ENCODE results near the gene ATAT1. TPM values are rescaled to one million over a fixed set of nuclear protein-coding genes. Genes with fewer than 3 reads are reported as not detected.

The ATAT1 gene
- total and polyA plus RNA-seq, 9 of the 15 experiments (the other 6 are each of a cell fraction or from before 2014, with no cell fraction given), result 0.65 to 5.8 (median 1.6) TPM

DNA sequence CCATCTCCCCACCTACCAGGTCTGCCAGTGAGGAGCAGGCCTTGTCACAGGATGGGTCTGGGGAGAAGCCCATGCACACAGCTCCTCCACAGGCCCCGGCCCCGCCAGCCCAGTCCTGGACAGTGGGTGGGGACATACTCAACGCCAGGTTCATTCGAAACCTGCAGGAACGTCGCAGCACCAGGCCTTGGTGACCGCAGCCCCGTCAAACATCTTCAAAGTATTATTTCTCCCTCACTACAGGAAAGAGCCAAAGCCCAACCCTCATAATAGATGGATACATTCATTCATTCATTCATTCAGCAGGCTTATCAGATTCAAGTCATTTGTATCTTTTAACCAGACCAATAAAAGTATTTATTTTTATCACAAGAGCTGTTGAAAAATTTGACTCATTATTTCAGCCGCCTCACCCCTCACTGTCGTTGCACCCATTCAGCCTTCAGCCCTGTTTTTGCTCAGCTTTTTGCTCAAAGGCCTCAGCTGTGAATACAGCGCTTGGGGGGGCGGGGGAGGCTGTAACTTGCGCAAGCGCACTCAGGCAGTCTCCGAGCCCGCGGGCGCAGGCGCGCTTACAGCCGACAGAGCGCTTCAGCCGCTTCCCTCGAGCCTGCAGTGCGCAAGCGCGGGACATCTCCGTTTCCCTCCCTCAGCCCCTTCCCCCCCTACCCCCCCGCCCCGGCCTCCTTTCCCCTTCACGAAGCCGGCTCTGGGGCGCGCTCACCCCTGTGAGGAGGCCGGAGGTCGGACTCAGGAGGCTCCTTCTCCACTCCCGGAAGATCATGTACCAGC, 20.0 kb downstream of the ATAT1 start, which contains the start of gene C6orf136 (continued):
- TF ChIP-seq HMG20A (CRISPR knock-in tag; conservative IDR thresholded peaks at IDR 0.05) (no peak), HNRNPLL (IDR thresholded peaks at IDR 0.05; ENCODE audit: low read depth, low read length, poor library complexity, severe bottlenecking) (peak; percentile 63)
- TF ChIP-seq, protein P1, sequence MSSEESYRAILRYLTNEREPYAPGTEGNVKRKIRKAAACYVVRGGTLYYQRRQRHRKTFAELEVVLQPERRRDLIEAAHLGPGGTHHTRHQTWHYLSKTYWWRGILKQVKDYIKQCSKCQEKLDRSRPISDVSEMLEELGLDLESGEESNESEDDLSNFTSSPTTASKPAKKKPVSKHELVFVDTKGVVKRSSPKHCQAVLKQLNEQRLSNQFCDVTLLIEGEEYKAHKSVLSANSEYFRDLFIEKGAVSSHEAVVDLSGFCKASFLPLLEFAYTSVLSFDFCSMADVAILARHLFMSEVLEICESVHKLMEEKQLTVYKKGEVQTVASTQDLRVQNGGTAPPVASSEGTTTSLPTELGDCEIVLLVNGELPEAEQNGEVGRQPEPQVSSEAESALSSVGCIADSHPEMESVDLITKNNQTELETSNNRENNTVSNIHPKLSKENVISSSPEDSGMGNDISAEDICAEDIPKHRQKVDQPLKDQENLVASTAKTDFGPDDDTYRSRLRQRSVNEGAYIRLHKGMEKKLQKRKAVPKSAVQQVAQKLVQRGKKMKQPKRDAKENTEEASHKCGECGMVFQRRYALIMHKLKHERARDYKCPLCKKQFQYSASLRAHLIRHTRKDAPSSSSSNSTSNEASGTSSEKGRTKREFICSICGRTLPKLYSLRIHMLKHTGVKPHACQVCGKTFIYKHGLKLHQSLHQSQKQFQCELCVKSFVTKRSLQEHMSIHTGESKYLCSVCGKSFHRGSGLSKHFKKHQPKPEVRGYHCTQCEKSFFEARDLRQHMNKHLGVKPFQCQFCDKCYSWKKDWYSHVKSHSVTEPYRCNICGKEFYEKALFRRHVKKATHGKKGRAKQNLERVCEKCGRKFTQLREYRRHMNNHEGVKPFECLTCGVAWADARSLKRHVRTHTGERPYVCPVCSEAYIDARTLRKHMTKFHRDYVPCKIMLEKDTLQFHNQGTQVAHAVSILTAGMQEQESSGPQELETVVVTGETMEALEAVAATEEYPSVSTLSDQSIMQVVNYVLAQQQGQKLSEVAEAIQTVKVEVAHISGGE (CRISPR knock-in tag; IDR thresholded peaks at IDR 0.05), result 0 out of 6 replicates have a peak, but pooled peaks of 1 of the 3 experiments have one; percentile 17
- TF ChIP-seq, protein P2, sequence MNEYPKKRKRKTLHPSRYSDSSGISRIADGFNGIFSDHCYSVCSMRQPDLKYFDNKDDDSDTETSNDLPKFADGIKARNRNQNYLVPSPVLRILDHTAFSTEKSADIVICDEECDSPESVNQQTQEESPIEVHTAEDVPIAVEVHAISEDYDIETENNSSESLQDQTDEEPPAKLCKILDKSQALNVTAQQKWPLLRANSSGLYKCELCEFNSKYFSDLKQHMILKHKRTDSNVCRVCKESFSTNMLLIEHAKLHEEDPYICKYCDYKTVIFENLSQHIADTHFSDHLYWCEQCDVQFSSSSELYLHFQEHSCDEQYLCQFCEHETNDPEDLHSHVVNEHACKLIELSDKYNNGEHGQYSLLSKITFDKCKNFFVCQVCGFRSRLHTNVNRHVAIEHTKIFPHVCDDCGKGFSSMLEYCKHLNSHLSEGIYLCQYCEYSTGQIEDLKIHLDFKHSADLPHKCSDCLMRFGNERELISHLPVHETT (CRISPR knock-in tag; conservative IDR thresholded peaks at IDR 0.05 in 1 of 2, IDR thresholded peaks at IDR 0.05 in 1 of 2), result 0 out of 4 replicates have a peak, but pooled peaks of 1 of the 2 experiments have one; percentile 17
- TF ChIP-seq, protein P3, sequence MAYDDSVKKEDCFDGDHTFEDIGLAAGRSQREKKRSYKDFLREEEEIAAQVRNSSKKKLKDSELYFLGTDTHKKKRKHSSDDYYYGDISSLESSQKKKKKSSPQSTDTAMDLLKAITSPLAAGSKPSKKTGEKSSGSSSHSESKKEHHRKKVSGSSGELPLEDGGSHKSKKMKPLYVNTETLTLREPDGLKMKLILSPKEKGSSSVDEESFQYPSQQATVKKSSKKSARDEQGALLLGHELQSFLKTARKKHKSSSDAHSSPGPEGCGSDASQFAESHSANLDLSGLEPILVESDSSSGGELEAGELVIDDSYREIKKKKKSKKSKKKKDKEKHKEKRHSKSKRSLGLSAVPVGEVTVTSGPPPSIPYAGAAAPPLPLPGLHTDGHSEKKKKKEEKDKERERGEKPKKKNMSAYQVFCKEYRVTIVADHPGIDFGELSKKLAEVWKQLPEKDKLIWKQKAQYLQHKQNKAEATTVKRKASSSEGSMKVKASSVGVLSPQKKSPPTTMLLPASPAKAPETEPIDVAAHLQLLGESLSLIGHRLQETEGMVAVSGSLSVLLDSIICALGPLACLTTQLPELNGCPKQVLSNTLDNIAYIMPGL (CRISPR knock-in tag; IDR thresholded peaks at IDR 0.05), result 0 out of 2 replicates have a peak, but pooled peaks have one; percentile 31

All from K562 (cell line).